Measurements from ENCODE around the gene RAB11FIP2.

Gene RAB11FIP2

DNA sequence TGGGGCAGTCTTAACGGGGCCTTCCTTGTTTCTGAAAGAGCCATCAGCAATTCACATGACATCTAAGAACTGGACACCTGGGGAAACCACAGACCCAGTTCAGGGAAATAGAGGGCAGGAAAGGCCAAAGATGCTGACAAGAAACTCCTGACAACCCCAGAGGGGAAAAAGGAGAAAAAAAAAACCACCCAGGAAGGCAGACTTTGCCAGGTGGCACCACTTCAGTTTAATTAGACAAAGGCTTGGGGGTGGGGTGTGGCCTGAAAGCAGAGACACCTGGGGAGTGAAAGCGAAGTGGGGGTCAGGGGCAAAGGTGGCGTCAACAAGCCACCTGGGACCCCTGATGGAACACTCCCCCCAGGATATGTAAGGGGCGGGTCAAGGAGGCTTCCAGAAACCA lies 53.6 kb downstream of the RAB11FIP2 start:
- no peak for DNase-seq (ENCODE audit: low read depth, low spot score)
- no peak overlapping the region for H3K4me3 ChIP-seq (ENCODE audit: low read length)

DNA sequence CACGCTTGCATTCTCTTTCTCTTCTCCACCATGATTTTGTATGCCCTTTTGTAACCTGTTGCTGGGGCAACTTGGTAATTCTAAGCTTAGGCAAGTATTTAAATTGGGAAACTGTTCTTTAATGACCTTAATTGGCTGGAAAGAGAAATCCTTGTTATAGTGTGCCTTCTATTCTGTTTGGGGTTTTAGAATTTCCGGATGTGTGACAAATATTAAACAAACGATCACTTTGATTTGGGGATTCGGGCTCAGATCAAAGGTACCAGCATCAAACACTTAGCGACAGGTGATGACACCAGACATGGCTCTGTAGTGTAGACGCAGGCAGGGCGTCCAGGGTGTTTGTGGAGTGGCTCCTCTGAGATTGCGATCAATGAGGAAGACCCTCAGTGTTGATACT lies 55.0 kb downstream of the RAB11FIP2 start:
- no peak for DNase-seq (ENCODE audit: low read depth, low spot score)
- H3K4me3 ChIP-seq (ENCODE audit: low read length): no peak overlapping the region

DNA sequence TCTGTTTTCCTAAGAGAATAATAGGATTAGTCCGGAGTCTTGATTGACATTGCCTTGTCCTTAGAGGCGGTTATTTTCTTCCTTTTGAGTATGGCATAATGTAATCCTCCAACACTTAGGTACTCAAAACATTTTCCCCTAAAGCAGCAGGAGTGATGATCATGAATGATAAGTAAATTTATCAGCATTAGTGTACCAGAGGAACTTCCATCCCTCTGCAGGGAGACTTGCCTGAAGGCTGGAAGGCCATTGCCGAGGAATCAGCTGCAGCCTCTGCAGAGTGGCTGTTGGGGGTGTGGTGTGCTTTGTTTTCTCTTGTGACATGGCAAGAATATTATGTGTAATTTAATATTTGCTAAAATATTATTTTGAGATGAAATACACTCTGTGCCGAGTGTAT lies 56.8 kb downstream of the RAB11FIP2 start:
- H3K4me3 ChIP-seq (ENCODE audit: low read length): no peak overlapping the region
- DNase-seq (ENCODE audit: low read depth, low spot score): no peak

DNA sequence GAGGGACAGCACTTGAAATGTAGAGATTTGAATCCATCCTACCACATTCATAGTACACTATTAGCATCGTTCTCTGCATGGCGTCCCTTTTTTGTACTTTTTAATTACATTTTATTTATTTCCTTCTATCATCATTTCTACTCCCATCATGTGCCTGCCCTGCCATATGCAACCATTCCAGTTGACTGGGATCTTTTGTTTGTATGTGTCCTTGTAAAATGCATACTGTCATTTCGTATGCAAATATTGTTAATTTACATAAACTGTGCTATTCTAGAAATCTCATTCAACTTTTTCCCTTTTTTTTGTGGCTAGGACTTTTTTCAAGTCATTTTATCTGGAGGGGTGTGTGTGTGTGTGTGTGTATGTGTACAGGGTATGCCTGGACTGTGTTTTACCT lies 57.9 kb downstream of the RAB11FIP2 start:
- no peak overlapping the region for H3K4me3 ChIP-seq (ENCODE audit: low read length)
- DNase-seq (ENCODE audit: low read depth, low spot score): no peak

DNA sequence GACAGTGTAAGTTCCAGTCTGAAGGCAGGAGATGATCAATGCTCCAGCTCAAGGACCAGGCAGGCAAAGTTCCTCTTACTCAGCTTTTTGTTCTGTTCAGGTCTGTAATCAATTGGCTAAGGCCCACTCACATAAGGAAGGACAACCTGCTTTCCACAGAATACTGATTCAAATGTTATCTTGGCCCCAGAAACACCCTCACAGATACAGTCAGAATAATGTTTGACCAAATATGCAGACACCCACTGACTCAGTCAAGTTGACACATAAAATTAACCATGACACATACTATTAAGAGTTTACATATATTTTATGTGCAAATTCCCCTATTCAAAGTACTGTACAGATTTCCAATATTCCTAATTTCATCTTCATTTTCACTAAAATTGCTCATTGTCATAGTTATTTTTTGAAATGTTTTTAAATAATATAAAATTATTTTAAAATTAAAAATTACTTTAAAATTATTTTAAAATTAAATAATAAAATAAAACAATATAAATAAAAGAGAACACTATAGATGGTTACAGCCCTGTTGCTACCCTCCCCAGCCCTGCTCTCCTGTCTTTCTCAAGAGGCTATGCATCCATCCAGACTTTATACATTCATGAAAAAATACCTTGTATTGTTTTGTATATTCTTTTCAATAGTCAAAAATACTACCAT lies 59.4 kb downstream of the RAB11FIP2 start:
- no peak for DNase-seq (ENCODE audit: low read depth, low spot score)
- no peak overlapping the region for H3K4me3 ChIP-seq (ENCODE audit: low read length)

DNA sequence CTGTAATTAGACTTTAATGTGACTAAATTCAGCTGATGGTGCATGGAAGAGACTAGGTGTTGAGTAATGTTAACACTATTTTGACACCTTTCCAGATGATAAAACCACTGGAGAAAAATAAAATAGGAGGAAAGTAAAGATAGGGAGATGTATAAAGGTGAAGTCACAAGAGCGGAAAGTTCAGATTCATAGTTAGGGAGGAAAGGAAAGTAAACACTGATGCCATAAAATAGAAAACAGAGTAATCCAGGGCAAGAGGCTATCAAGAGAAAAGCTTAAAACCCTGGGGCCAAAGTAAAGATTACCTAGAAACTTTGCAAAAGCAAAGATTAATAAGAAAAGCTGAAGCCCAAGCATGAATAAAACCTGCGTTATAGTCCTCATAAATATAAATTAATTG lies 62.8 kb downstream of the RAB11FIP2 start:
- H3K4me3 ChIP-seq (ENCODE audit: low read length): no peak overlapping the region
- no peak for DNase-seq (ENCODE audit: low read depth, low spot score)

DNA sequence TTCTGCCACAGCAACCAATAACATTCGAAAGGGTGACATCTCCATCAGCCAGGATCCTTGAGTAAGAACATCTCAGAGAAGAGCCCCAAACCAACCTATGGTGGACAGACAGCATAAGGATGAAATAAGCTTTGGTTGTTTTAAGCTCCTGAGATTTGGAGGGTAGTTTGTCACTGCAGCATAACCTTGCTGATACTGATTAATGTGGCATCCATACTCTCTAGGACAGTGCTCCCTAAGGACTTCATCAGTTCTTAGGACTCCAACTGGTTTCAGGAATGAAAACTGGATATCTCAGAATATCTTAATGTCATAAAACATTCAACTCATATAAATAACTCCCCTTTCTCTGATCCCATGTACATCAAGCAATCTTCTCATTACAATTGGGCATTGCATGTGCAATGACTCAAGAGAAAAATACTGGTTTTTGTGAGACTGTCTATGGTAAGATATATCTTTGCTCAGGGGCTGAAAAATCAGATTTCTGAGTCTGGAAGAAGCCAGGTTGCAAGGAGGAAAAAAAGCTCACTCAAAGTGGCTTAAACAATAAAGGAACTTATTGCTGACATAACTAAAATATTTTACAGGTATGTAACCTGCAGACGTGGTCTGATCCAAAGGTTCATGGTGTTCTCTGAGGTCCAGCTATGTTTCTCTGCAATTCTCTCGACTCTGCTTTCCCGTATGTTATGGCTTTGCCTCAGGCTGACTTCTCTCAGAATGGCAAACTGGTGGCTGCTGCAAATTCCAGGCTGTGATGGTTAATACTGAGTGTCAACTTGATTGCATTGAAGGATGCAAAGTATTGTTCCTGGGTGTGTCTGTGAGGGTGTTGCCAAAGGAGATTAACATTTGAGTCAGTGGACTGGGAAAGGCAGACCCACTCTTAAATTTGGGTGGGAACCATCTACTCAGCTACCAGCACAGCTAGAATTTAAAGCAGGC lies 65.7 kb downstream of the RAB11FIP2 start:
- no peak overlapping the region for H3K4me3 ChIP-seq (ENCODE audit: low read length)
- no peak for DNase-seq (ENCODE audit: low read depth, low spot score)

DNA sequence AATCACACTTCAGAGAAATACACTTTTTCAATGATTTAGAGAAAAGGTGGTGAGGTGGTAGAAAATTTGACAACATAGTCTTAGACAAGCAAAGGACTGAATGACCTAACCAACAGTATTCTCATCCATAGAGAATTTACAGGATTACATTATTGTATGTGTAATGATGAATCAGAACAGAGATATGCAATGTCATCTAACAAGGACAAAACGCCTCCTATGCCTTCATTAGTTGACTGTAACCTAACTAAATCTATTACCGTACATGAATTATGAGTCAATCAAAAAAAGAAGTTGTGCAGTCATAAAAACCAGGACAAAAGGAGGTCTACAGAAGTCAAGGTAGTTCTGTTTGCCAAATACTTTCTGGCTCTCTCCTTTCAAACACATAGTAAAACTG lies 66.5 kb downstream of the RAB11FIP2 start:
- DNase-seq (ENCODE audit: low read depth, low spot score): no peak
- H3K4me3 ChIP-seq (ENCODE audit: low read length): no peak overlapping the region

DNA sequence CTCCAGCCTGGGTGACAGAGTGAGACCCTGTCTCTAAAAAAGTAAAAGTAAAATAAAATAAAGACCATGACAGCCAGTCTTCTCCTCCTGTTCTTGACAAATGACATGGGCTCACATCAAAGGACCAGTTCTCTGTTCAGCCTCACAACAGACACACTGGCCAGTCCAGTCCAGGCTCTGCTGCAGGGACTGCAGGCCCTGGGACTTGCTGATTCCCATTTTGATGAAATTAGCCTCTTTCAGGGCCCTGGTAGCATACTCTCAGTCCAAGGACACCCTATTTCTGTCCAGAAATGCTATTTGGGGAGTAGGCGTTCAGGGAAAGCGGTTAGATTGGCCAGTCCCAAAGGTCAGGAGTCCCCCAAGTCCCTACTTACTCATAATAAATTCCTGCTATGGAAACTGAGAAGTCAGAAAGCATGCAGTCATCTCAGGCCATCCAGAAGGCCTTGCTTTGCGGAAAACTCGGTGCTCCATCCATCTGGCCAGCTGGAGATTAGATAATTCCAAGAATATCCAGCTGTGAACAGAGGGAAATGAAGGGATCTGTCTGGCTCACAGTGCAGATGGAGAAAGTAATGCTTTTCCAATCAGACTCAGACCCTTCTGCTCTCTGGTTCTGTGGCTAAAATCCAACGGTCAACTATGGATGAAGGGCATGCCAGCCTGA lies 74.4 kb downstream of the RAB11FIP2 start:
- DNase-seq (ENCODE audit: low read depth, low spot score): no peak
- no peak overlapping the region for H3K4me3 ChIP-seq (ENCODE audit: low read length)

DNA sequence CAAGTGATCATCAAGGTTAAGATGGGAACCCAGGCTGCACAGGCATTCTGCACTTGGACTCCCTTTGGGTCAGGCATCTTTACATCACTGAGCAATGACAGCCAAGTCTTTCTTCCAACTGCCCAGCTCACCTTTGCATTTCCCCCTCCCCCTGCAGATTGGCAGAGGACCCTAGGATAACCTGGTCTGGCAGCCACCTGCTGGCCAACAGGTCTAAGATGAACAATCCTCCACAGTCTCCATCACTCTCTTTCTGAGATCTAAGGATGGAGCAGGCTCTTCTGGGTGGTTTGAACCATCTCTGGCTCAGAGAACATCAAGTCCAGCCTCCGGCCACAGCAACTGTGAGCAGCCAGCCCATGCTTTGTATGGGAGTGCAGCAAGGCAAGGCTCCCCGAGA lies 75.8 kb downstream of the RAB11FIP2 start:
- no peak overlapping the region for H3K4me3 ChIP-seq (ENCODE audit: low read length)
- no peak for DNase-seq (ENCODE audit: low read depth, low spot score)

DNA sequence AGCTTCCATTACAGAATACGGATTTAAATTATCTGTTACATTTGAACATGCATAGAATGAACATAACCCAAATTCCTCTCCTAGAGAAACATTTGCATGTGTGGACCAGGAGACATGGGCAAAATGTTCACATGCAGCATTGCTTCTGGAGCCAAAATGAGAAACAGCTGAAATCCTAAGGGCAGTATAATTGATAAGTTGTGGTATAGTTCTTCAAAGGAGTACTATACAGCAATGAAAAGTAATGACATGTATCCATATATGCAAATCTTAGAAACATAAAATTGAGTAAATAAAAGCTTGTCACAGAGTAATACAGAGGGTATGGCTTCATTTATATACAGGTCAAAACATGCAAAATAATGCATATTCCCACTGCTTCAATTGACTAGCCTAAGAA lies 77.1 kb downstream of the RAB11FIP2 start:
- H3K4me3 ChIP-seq (ENCODE audit: low read length): no peak overlapping the region
- no peak for DNase-seq (ENCODE audit: low read depth, low spot score)

DNA sequence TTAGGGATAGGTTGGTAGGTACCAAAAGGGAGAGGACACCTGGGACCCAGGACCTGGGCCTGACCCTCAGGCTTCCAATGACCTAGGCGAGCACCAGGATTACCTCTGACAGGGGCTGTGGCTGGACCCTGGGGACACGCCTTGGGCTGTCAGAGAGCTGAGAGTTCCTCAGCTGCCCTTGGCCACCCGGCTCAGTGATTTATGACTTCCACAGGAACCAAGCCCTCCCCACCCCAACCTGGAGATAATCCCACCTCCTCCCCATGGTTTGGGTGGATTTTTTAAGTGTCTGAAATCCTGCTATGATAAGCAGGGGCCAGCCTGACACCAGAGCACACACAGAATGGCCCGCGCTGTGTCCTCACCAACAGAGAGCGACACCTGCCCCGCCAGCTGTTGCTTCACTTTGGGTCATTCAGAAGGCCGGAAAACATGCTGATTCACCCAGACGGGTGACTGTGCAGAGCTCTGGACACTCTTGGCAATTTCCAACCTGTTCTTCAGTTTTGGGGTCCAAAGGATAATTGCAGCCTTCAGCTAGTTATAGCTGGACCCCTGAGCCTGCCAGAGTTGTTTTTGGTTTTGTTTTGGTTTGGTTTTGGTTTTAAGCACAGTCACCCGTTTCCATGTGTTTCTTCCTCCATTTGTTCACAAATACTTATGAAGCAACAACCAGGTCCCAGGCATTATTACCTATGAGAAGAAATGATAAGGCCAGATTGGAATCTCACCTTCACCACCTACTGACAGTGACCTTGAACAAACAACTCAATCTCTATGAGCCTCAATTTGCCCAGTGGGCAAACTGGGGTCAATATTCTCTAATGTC lies 78.2 kb downstream of the RAB11FIP2 start:
- no peak for DNase-seq (ENCODE audit: low read depth, low spot score)
- no peak overlapping the region for H3K4me3 ChIP-seq (ENCODE audit: low read length)

DNA sequence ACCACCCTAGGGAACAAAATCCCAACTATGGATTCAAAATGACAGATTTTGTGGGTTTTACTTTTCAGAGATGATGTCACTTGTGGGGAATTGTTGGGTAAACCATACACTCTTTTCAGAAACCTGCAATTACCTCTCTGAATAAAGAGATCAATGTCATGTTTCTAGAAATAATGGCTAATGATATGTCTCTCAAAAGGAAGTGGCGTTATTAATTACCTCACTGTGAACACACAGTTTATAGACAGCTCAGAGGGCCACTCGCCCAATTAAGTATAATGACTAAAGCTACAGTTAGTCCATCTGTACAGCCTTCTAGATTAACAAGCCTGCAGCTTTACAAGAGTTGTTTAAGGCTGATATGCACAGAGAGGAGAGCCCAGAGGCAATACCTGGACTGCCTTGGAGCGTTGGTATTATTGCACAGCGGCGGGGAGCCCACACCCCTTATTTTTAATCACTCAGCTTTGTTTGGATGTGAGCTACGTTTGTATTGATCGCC lies 79.5 kb downstream of the RAB11FIP2 start:
- H3K4me3 ChIP-seq (ENCODE audit: low read length): no peak overlapping the region
- DNase-seq (ENCODE audit: low read depth, low spot score): no peak

DNA sequence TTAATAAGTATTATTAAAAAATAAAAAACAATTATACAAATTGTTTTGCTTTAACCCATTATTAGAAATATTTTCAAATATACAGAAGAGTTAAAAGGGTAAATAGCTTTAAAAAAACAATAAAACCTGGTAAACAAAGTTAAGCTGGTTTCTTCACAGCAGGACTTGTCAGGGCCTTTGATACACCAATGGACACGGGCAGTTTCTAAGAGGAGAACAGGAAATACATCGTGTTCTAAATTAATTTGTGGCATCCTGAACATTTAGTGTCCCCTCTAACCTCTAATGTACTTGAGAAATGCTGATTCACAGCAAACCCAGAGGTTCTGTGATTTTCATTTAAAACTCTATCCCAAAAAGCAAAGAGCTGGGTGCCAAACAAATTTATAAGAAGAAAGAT lies 80.8 kb downstream of the RAB11FIP2 start:
- no peak overlapping the region for H3K4me3 ChIP-seq (ENCODE audit: low read length)
- DNase-seq (ENCODE audit: low read depth, low spot score): no peak

DNA sequence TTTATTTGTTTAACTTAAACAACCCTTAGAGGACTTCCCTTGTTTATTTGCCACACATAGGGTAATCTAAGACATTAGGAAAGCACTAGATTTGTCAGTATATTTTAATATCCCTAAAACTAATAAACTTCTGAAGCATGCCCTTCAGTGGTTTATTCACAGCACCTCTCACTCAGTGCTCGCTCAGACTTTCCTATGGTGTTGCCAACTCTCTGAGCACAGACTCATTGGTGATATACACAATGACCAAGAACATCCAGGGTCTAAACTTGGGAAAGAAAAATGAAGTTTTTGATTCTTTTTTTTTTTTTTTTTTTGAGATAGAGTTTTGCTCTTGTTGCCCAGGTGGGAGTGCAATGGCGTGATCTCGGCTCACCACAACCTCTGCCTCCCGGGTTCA lies 82.2 kb downstream of the RAB11FIP2 start:
- no peak for DNase-seq (ENCODE audit: low read depth, low spot score)
- H3K4me3 ChIP-seq (ENCODE audit: low read length): no peak overlapping the region

DNA sequence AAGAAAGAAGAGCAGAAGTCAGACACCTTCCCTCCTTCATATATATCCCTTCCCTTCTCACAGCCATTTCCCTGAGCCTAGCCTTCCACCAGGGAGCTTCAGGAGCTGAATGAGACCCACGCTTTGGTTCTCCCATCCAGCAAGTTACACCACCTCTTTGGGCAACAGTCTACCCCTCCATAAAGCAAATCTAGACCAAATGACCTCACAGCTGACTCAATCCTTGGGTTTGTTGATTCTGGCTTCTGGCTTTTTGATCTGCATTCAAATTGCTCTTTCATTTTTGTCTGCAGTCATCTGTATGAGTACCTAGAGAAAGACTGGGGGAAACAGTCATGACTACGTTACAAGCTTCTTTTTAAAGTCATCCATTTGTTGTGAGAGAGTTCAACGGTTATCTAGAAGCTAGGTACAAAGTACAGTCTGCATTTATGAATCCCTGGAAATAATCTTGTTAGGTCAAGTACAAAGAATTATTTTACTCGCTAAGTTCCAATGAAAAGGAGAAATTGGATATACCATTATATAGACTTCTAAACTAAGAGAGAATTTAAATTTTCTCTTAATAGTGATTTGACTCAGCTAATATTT lies 86.3 kb downstream of the RAB11FIP2 start:
- DNase-seq (ENCODE audit: low read depth, low spot score): no peak
- H3K4me3 ChIP-seq (ENCODE audit: low read length): no peak overlapping the region

DNA sequence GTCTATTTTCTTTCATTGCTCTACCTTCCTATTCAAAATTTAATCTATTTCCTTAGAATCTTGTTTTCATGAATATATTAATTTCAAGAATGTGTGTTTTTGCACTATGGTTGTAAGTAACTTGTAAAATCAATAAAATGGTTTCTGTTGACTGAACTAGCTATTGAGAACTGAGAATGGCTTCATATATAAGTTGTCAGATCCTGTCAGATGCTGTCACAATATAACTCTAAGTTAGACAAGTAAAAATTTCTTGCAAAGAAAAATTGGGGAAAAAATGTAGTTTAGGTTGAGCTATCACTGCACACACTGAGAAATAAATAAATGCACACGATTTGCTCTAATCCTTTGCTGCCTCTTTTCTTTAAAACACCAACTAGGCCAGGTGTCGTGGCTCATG lies 89.8 kb downstream of the RAB11FIP2 start:
- H3K4me3 ChIP-seq (ENCODE audit: low read length): no peak overlapping the region
- no peak for DNase-seq (ENCODE audit: low read depth, low spot score)

DNA sequence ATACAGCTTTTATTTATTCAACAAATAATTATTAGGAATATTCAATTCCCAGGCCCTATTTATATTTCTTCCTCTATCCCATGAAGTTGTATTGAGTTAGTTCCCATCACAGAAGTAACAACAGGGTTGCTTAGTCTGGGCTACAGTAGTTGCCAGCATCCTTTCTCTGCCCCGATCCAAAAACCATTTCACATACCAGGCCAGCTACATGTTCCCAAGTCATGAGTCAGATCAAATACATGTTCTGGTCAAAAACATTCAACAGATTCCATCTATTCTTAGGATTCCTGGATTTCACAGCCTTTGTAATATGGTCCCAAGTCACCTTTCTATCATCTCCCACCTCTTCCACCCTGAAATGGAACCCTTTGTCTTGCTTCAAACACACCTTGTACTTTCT lies 91.6 kb downstream of the RAB11FIP2 start:
- no peak for DNase-seq (ENCODE audit: low read depth, low spot score)
- H3K4me3 ChIP-seq (ENCODE audit: low read length): no peak overlapping the region
